Natural killer cell treated with Interleukin-12 subunit alpha and Interleukin-12 subunit beta and Interleukin-15 and Interleukin-18, amount 100 ng/mL, for 72 hours (primary cell): ENCODE data around the gene C5orf22. TPM values are rescaled to one million over a fixed set of nuclear protein-coding genes. Genes with fewer than 3 reads are reported as not detected.
"Not testable (repeated sequence)": the region's sequence is repeated elsewhere in the genome, so short reads cannot be mapped to it uniquely, and the experiment has no call there.

Source experiments
- ATAC-seq, 2 donors: fragments of 150-1000 bp; cut with Tn5 transposase in 1 of 2; sonication (Bioruptor Pico), chemical (Tn5 transposase) in 1 of 2; 2 replicates each; pipeline ENCODE4 v1.10.0; 2021
- DNase-seq: peaks from one replicate; pipeline ENCODE4 v3.0.0; 2022; ENCODE audit warnings: low spot score
- H3K27ac Mint-ChIP-seq, 2 donors: 1 replicate in 1 of 2; 2 replicates in 1 of 2; pipeline ENCODE4 v1.8.0; 2022; ENCODE audit warnings: mixed read lengths in 2 of 2, mild to moderate bottlenecking in 1 of 2, moderate library complexity in 1 of 2
- H3K27me3 Mint-ChIP-seq, 2 donors: 1 replicate in 1 of 2; 2 replicates in 1 of 2; pipeline ENCODE4 v1.8.0; 2022; ENCODE audit warnings: mixed read lengths in 2 of 2
- H3K36me3 Mint-ChIP-seq: one replicate; pipeline ENCODE4 v1.8.0; 2022; ENCODE audit warnings: mixed read lengths
- H3K4me1 Mint-ChIP-seq, 2 donors: 1 replicate in 1 of 2; 2 replicates in 1 of 2; pipeline ENCODE4 v1.8.0; 2022; ENCODE audit warnings: low read depth in 2 of 2, mixed read lengths in 2 of 2, mild to moderate bottlenecking in 1 of 2
- H3K4me3 Mint-ChIP-seq: one replicate; pipeline ENCODE4 v1.8.0; 2022; ENCODE audit warnings: mixed read lengths
- H3K9me3 Mint-ChIP-seq: 2 replicates; pipeline ENCODE4 v1.8.0; 2022; ENCODE audit warnings: mixed read lengths
- total RNA-seq, 2 donors: library from RNA; stranded (reverse); gene quantifications; one replicate each; pipeline ENCODE4 v1.2.3, GENCODE V29; 2022

The C5orf22 gene
- total RNA-seq, 2 donors from 2014 or later = 25.5 to 29.5 TPM

DNA sequence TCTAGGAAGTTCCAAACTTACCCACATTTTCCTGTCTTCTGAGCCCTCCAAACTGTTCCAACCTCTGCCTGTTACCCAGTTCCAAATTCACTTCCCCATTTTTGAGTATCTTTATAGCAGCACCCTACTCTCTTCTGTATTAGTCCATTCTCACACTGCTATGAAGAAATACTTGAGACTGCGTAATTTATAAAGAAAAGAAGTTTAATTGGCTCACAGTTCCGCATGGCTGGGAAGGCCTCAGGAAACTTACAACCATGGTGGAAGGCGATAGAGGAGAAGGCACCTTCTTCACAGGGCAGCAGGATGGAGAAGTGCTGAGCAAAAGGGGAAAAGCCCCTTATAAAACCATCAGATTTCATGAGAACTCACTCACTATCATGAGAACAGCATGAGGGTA lies 34.3 kb downstream of the C5orf22 start:
- not testable (repeated sequence) for H3K27me3 Mint-ChIP-seq, H3K9me3 Mint-ChIP-seq

DNA sequence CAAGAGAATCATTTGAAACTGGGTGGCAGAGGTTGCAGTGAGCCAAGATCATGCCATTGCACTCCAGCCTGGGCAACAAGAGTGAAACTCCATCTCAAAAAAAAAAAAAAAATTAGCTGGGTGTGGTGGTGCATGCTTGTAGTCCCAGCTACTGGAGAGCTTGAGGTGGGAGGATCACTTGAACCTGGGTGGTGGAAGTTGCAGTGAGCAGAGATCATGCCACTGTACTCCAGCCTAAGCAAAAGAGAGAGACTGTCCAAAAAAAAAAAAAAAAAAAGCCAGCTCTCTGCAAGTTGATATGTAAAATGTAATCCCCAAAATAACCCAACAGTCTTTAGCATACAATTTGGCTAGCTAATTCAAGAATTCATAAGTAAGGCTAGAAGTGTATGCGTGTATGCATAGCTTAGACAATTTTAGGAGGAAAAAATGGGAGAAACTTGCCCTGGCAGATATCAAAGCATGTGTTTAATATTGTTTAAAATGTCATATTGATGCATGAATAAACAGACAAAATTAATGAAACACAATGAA lies 36.3 kb downstream of the C5orf22 start:
- peaks cover 2 to 8% of the 10 kb centered on the region in 2 donors for H3K27me3 Mint-ChIP-seq
- no peak for DNase-seq
- ATAC-seq = no peak
- H3K27ac Mint-ChIP-seq = no peak overlapping the region
- no peaks in the 10 kb centered on the region for H3K4me1 Mint-ChIP-seq
- peaks cover 3% of the 10 kb centered on the region for H3K9me3 Mint-ChIP-seq
- no peak overlapping the region for H3K4me3 Mint-ChIP-seq
- H3K36me3 Mint-ChIP-seq = no peaks in the 10 kb centered on the region

More for the DNA sequence above, 34.3 kb downstream of the C5orf22 start:
- H3K27ac Mint-ChIP-seq, H3K4me1 Mint-ChIP-seq, H3K4me3 Mint-ChIP-seq, ATAC-seq, H3K36me3 Mint-ChIP-seq, DNase-seq: not testable (repeated sequence)

DNA sequence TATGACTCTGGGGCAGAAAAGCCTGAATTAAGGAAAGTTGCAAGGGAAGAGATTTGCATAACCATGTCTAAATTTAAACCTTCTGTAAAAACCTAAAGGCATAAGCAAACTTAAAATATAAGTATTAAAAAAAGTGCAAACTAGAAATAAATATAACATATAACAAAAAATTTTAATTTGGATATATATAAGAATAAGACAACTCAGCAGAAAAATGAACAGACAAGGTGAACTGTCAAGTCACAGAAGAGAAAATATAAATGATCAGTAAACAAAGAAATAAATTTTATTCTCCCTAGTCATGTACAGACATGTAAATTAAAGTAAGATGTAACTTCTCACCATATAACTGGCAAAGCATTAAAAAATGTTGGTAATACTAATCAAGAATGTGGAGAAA lies 37.0 kb downstream of the C5orf22 start:
- peaks cover 2 to 10% of the 10 kb centered on the region in 2 donors for H3K27me3 Mint-ChIP-seq
- no peaks in the 10 kb centered on the region for H3K4me1 Mint-ChIP-seq
- H3K27ac Mint-ChIP-seq = no peak overlapping the region
- H3K9me3 Mint-ChIP-seq = peaks cover 3% of the 10 kb centered on the region
- H3K4me3 Mint-ChIP-seq = no peak overlapping the region
- DNase-seq (no peak), ATAC-seq (no peak)
- H3K36me3 Mint-ChIP-seq = no peaks in the 10 kb centered on the region

DNA sequence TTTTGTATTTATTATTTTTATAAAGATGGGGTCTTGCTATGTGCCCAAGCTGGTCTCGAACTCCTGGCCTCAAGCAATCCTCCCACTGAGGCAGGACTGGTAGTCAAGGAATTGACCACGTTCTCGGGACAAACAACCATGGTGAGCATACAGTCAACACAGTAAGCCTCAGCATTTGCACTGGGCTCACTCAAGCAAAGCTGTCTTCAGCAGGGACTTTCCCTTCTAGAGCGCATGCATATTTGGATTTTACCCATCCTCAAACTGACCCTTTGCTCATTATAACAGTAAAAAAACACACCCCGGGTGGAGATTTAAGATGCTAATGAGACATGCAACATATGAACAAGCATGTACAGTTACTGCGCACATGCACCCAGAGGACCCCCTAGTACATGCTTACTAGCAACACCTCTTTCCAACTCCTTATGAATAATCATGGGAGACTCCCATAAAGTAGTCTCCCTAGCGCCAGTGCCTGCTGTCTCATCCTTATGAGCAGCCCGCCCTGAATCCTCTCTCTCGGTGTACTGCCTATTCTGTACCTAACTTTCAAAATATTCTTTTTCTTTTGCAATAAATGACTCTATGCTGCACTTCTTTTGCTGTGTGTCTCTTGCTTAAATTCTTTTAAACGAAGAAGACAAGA lies 41.5 kb downstream of the C5orf22 start:
- Mint-ChIP-seq H3K27ac (no peak overlapping the region), H3K27me3 (peaks cover 13 to 22% of the 10 kb centered on the region in 2 donors), H3K4me3 (no peak overlapping the region), H3K4me1 (no peaks in the 10 kb centered on the region), H3K9me3 (no peaks in the 10 kb centered on the region), H3K36me3 (no peaks in the 10 kb centered on the region)
- DNase-seq (no peak), ATAC-seq (no peak)

DNA sequence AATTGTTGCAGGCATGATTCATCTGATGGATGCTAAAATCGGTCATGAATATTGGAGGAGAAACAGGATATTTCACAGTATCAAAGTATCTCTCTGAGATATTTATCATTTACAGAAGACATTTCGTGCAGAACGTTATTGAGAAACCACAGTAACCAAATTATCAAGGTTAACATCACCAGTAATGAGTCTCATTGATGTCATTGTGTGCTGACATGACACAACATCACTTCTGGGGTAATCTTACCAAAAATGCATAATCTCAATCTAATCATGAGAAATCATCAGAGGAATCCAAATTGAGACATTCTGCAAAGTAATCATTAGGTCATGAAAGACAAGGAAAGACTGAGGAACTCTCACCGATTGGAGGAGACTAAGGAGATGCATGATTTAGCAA lies 42.7 kb downstream of the C5orf22 start:
- no peak overlapping the region for H3K27ac Mint-ChIP-seq
- H3K4me1 Mint-ChIP-seq = no peaks in the 10 kb centered on the region
- H3K9me3 Mint-ChIP-seq = no peaks in the 10 kb centered on the region
- DNase-seq (no peak), ATAC-seq (no peak)
- H3K4me3 Mint-ChIP-seq = no peak overlapping the region
- H3K27me3 Mint-ChIP-seq = peaks cover 13 to 22% of the 10 kb centered on the region in 2 donors
- H3K36me3 Mint-ChIP-seq = no peaks in the 10 kb centered on the region

DNA sequence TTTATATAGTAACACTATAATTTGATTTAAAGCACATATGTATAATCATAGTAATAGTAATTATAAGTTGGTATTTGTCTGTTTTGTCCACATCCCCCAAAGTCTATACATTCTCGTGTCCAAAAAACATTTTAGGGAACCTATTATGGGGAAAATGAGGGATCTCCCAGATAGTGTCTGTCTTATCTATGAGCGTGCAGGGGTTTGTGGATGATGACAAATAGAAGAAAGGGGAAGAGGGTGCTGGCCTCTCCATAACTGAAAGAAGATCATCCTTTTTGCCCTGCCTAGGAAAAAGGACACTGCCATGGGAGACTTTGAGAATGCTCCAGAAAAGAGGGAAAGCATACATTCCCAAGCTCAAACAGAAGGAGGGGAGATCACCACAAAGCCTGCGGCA lies 45.3 kb downstream of the C5orf22 start:
- Mint-ChIP-seq H3K27ac (no peak overlapping the region), H3K27me3 (peaks cover 17 to 19% of the 10 kb centered on the region in 2 donors), H3K4me3 (no peak overlapping the region), H3K9me3 (no peaks in the 10 kb centered on the region), H3K36me3 (no peaks in the 10 kb centered on the region), H3K4me1 (no peaks in the 10 kb centered on the region)
- DNase-seq (no peak), ATAC-seq (no peak)

DNA sequence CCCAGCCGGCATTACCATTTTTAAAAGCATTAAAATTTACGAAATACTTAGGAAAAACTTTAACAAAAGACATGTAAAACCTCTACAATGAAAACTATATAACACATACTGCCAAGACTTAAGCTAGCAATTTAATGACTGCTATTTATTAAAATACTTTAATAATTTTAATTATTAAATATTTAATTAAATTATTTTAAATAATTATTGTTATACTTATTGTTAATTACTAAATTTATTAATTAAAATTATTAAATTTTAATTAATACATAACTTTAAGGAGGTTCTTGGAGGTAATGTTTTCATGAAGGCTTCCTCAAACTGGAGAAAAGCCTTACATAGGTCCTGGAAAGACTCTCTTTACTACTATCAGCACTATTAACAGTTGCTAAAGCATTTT lies 47.5 kb downstream of the C5orf22 start:
- no peak for DNase-seq
- Mint-ChIP-seq H3K4me1 (no peaks in the 10 kb centered on the region), H3K27ac (no peak overlapping the region), H3K27me3 (peaks cover 21 to 22% of the 10 kb centered on the region in 2 donors), H3K36me3 (no peaks in the 10 kb centered on the region), H3K9me3 (no peaks in the 10 kb centered on the region), H3K4me3 (no peak overlapping the region)
- ATAC-seq = no peak

DNA sequence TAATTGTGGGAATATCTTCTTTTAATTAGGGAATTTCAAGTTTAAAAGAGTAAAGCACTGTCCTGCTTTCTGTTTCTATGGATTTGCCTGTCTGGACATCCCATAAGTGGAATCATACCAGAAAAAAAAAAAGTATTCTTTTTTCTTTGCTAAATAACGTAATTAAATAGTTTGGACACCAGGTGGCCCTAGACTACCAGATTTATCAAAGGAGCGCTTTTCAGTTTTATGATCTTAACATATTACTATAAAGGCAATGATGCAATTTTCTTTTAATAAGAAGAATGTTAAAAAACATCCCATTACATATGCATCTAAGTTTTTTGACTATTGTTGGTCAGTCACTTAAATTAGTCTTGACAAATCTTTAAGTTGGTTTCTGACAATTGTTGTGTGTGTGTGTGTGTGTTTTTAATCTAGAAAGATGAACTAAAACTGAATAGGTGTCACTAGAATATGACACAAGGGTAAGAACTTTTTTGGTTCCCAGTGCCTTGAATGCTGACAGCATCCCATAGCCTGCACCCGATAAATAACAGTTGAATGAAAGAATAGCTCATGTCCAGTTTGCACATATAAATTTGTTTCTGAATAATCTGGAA lies 49.5 kb downstream of the C5orf22 start:
- H3K36me3 Mint-ChIP-seq = no peaks in the 10 kb centered on the region
- ATAC-seq (no peak), DNase-seq (no peak)

DNA sequence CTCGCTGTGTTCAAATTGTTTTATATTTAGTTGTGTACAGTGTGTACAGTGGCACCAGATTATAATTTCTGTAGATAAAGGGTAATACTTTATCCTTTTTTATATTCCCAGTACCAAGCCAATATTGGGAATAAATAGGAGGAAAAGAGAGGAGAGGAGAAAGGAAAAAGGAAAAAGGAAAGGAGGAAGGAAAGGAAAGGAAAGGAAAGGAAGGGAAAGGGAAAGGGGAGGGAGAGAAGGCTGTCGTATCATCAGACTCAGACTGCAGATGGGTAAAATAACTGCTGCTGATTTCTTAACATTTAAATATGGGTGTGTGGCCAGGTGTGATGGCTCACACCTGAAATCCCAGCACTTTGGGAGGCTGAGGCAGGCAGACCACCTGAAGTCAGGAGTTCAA lies 51.0 kb downstream of the C5orf22 start:
- no peaks in the 10 kb centered on the region for H3K9me3 Mint-ChIP-seq
- no peak overlapping the region for H3K27ac Mint-ChIP-seq
- H3K4me3 Mint-ChIP-seq = no peak overlapping the region
- DNase-seq = no peak
- ATAC-seq = no peak
- no peaks in the 10 kb centered on the region for H3K4me1 Mint-ChIP-seq
- H3K27me3 Mint-ChIP-seq = peaks cover 24 to 26% of the 10 kb centered on the region in 2 donors
- no peaks in the 10 kb centered on the region for H3K36me3 Mint-ChIP-seq

More for the DNA sequence above, 49.5 kb downstream of the C5orf22 start:
- Mint-ChIP-seq H3K9me3 (no peaks in the 10 kb centered on the region), H3K4me1 (no peaks in the 10 kb centered on the region), H3K4me3 (no peak overlapping the region), H3K27me3 (peaks cover 24 to 29% of the 10 kb centered on the region in 2 donors), H3K27ac (no peak overlapping the region)

DNA sequence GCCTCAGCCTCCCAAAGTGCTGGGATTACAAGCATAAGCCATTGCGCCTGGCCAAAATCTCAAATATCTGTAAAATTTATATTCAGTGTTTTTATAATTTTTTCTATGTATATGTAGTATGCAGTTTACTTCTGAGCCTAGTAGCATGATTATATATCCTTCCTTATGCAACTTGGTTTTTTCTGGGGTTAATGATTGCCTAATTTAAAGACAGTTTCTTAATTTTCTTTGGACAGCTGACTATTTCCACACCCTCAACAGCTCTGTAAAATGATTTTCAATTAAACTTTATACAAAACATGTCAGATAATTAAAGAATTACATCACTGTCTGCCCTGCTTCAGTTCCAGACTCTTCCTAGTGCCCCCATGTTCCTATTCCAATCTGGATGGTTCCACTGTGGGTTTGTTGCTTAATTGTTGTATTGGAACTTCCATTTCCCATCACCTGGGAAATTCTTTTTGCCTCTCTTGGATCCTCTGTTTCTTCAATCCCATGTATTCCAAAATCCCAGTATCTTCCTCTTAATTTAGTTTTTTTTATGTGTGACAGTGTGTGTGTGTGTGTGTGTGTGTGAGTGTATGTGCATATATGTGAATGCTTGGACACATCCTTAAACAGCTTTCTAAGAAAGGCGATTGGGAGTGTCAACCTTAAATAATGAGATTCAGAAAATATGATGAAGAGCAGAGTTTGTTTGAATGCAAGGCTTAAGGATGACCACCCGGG lies 53.2 kb downstream of the C5orf22 start:
- no peak overlapping the region for H3K27ac Mint-ChIP-seq
- peaks cover 20 to 21% of the 10 kb centered on the region in 2 donors for H3K27me3 Mint-ChIP-seq

DNA sequence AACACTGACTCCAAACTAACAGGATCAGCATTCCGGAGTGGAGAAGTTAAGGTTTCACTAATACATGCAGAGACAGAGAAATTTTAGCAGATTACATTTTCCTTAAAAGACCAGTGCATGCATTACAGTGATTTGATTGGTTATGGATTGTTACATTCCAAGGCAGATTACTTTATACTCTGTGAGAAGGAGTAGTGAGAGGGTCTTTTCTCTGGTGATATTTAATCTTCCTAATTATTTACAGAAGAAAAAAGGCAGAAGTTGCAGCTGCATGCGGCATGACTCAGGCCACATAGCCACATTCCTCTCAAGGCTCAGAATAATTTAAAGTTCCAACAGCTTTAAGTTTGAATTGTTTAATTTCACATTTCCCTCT lies 53.8 kb downstream of the C5orf22 start:
- ATAC-seq (no peak), DNase-seq (no peak)
- Mint-ChIP-seq H3K4me1 (no peaks in the 10 kb centered on the region), H3K9me3 (no peaks in the 10 kb centered on the region), H3K27me3 (peaks cover 20 to 21% of the 10 kb centered on the region in 2 donors), H3K36me3 (no peaks in the 10 kb centered on the region), H3K27ac (no peak overlapping the region), H3K4me3 (no peak overlapping the region)

More for the DNA sequence above, 53.2 kb downstream of the C5orf22 start:
- no peaks in the 10 kb centered on the region for H3K4me1 Mint-ChIP-seq
- no peaks in the 10 kb centered on the region for H3K36me3 Mint-ChIP-seq
- no peak for ATAC-seq
- no peak overlapping the region for H3K4me3 Mint-ChIP-seq
- DNase-seq = no peak
- no peaks in the 10 kb centered on the region for H3K9me3 Mint-ChIP-seq

DNA sequence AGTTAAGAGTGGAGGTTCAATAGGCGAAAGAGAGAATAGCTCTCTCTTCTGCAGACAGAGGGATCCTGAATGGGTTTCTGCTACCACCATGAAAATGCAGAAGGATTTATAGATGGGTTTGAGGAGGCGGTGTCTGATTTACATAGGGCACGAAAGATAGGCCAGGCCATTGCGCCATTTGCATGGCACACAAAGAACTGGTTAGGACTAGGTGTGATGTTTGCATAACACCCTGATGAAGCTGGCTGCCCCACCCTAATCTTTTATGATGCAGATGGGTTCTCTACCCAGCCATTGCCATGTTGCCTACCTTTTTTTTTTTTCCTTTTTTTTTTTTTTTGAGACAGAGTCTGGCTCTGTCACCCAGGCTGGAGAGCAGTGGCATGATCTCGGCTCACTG lies 55.4 kb downstream of the C5orf22 start:
- Mint-ChIP-seq H3K4me3 (no peak overlapping the region), H3K4me1 (no peaks in the 10 kb centered on the region), H3K9me3 (no peaks in the 10 kb centered on the region), H3K27ac (no peak overlapping the region), H3K36me3 (no peaks in the 10 kb centered on the region), H3K27me3 (peaks cover 15 to 23% of the 10 kb centered on the region in 2 donors)
- ATAC-seq (no peak), DNase-seq (no peak)

DNA sequence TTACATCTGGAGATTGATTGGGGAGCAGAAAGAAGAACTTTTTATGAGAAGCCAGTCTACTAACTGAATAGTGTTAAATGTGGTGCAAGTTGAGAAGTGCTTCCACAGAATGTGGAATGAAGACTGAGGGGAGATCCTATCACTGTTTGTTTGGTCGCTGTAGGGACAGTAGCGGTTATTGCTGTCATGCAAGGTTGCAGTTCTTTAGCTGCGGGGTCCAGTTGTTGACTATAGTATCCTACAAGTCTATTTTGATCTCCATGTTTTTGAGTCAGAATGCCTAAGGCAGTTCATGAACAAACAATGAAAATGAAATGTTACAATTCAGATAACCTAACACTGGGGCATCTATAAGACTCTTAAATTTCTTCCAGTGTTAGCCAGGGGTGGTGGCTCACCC lies 61.6 kb downstream of the C5orf22 start:
- H3K4me3 Mint-ChIP-seq = no peak overlapping the region
- H3K27me3 Mint-ChIP-seq = peaks cover 6 to 19% of the 10 kb centered on the region in 2 donors
- no peaks in the 10 kb centered on the region for H3K4me1 Mint-ChIP-seq
- DNase-seq = no peak
- H3K9me3 Mint-ChIP-seq = no peaks in the 10 kb centered on the region
- H3K27ac Mint-ChIP-seq = no peak overlapping the region
- H3K36me3 Mint-ChIP-seq = no peaks in the 10 kb centered on the region
- no peak for ATAC-seq

DNA sequence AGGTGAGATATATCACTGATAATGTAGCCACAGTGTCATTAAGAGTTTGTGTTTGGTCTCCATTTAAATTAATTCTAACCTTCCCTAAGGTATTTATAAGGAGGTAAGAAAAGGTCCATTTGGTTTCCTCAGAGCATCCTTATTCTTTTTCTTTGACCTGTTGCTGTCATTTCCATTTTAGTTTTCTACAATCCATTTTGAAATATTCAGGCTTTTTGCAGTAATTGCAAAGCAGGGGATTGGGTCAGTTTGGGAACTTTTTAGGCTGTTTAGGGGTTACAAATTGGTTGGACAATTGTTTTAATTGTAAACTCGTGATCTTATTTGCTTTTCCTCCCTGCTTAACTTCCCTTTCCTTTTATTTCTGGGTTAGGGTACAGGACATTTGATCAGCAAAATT lies 64.3 kb downstream of the C5orf22 start:
- H3K27me3 Mint-ChIP-seq = peaks cover 6 to 28% of the 10 kb centered on the region in 2 donors

More for the DNA sequence above, 64.3 kb downstream of the C5orf22 start:
- no peaks in the 10 kb centered on the region for H3K9me3 Mint-ChIP-seq
- H3K4me1 Mint-ChIP-seq = no peaks in the 10 kb centered on the region
- H3K27ac Mint-ChIP-seq = no peak overlapping the region
- ATAC-seq = no peak
- no peak for DNase-seq
- no peaks in the 10 kb centered on the region for H3K36me3 Mint-ChIP-seq
- no peak overlapping the region for H3K4me3 Mint-ChIP-seq
